K562 (cell line): ENCODE results near the gene ZNF266. TPM values are rescaled to one million over a fixed set of nuclear protein-coding genes. Genes with fewer than 3 reads are reported as not detected.

Experiments used
- ATF7 ChIP-seq: fragments of 450-650 bp; IDR thresholded peaks from 2 replicates; pipeline ENCODE4 v1.7.1; 2014; ENCODE audit warnings: mild to moderate bottlenecking, moderate library complexity
- CBX3 ChIP-seq, 2 experiments: IDR thresholded peaks; 1 replicate in 1 of 2; 2 replicates in 1 of 2; pipeline ENCODE4 v1.6.1; 2012; ENCODE audit warnings: inconsistent platforms in 2 of 2, low read length in 2 of 2, borderline replicate concordance in 1 of 2, control low read depth in 1 of 2
- EZH2 ChIP-seq: IDR thresholded peaks from 2 replicates; pipeline ENCODE4 v1.6.1; 2012; ENCODE audit warnings: low read depth, mild to moderate bottlenecking, inconsistent platforms, low read length, borderline replicate concordance
- HCFC1 ChIP-seq: IDR thresholded peaks from 2 replicates; pipeline ENCODE4 v1.6.1; 2012; ENCODE audit warnings: low read depth, low read length, improper control_type of control experiment
- HNRNPL ChIP-seq: fragments of 200-400 bp; formaldehyde crosslinking; IDR thresholded peaks from 2 replicates; pipeline ENCODE4 v1.6.1; 2017; ENCODE audit warnings: low read depth, mild to moderate bottlenecking, low read length
- MGA ChIP-seq: fragments of 450-650 bp; IDR thresholded peaks from 2 replicates; pipeline ENCODE4 v1.6.1; 2016; ENCODE audit warnings: mild to moderate bottlenecking, moderate library complexity
- MNT ChIP-seq, 2 experiments: fragments of 450-650 bp; conservative IDR thresholded peaks; 2 replicates each; pipeline ENCODE4 v1.6.1; 2017; ENCODE audit warnings: mild to moderate bottlenecking in 2 of 2, moderate library complexity in 2 of 2
- MTA3 ChIP-seq: fragments of 450-650 bp; formaldehyde crosslinking; IDR thresholded peaks from 2 replicates; pipeline ENCODE4 v1.6.1; 2017; ENCODE audit warnings: mild to moderate bottlenecking, borderline replicate concordance
- NR2C1 ChIP-seq, 2 experiments: fragments of 450-650 bp; IDR thresholded peaks; 2 replicates each; pipeline ENCODE4 v1.6.1; 2017; ENCODE audit warnings: mild to moderate bottlenecking in 2 of 2, antibody characterized with exemption in 1 of 2, inconsistent platforms in 1 of 2, missing compliant biosample characterization in 1 of 2, missing genetic modification characterization in 1 of 2
- PHF20 ChIP-seq: fragments of 450-650 bp; IDR thresholded peaks from 2 replicates; pipeline ENCODE4 v1.6.1; 2018; ENCODE audit not compliant: partially characterized antibody
- SMARCE1 ChIP-seq: fragments of 450-650 bp; IDR thresholded peaks from 2 replicates; pipeline ENCODE4 v1.7.1; 2016; ENCODE audit warnings: mild to moderate bottlenecking
- TFAP4 ChIP-seq: sonication (generic); formaldehyde crosslinking; IDR thresholded peaks from 2 replicates; pipeline ENCODE4 v1.8.0; 2022; ENCODE audit warnings: missing genetic modification reagents, mild to moderate bottlenecking, moderate library complexity, borderline replicate concordance
- THRAP3 ChIP-seq: fragments of 450-650 bp; IDR thresholded peaks from 2 replicates; pipeline ENCODE4 v1.6.1; 2016; ENCODE audit warnings: mild to moderate bottlenecking, inconsistent platforms, borderline replicate concordance
- ZNF174 ChIP-seq: fragments of 250-450 bp; sonication (Bioruptor Pico); IDR thresholded peaks from 2 replicates; pipeline ENCODE4 v1.4.0; 2020; ENCODE audit warnings: mild to moderate bottlenecking
- polyA plus RNA-seq, 8 experiments: library from polyadenylated mRNA; depleted of rRNA in 4 of 8; stranded (reverse) in 5 of 8; unstranded in 3 of 8; fragments of >200 nt; fragmentation: Nextera tagmentation in 2 of 8; fragmentation: Illumina TruSeq in 1 of 8; extraction: Ambion mirVana in 2 of 8; extraction: Trizol in 1 of 8; gene quantifications; 2 replicates each; pipeline versions ENCODE4 v1.2.1 to v1.2.3, GENCODE V29; 2011 to 2014; ENCODE audit warnings: inconsistent platforms in 1 of 8, missing spikeins in 1 of 8
- total RNA-seq, 7 experiments: library from RNA; depleted of rRNA in 6 of 7; stranded (reverse); fragments of >200 nt in 6 of 7; fragmentation: Illumina TruSeq in 2 of 7; extraction: Trizol in 2 of 7; gene quantifications; 2 replicates each; pipeline versions ENCODE4 v1.2.1 to v1.2.3, GENCODE V29; 2011 to 2021; ENCODE audit warnings: low replicate concordance in 1 of 7

ZNF266 gene
- total and polyA plus RNA-seq, 9 of the 15 experiments (the other 6 are each of a cell fraction or from before 2014, with no cell fraction given): 5.9 to 40.9 (median 20.3) TPM

DNA sequence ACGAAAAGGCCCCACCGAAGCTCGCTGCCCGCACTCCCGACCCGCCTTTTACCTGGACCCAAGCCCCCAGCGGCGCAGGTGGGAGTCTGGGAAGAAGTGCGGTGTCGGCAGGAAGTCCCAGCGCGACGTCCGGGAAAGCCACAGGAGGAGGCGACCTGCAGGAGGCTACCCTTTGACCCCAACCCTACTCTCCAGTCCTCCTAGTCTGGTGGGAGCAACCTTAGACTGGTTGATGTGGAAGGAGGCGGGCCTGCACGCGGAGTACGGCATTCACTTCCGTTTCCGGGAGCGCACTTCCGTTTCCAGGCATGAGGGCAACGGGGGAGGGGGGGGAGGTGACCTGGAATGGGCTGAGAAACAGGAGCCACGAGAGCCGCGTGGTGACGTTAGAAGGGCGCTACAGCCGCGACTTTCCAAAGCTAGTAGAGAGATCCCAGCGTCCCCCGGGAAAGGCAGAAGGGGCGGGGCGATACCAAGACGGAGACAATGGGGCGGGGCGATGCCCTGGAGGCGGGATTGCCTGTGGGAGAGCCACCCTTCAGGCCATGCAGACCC, 28.5 kb downstream of the ZNF266 start (continued):
- TF ChIP-seq NR2C1 (IDR thresholded peaks at IDR 0.05) (peak; percentile 96), NR2C1 (tag; IDR thresholded peaks at IDR 0.05) (peak; percentile 97), SMARCE1 (no peak), HCFC1 (peak; percentile 45; the same call in 1 of the 2 replicates), TFAP4 (CRISPR knock-in tag) (peak; percentile 11; the same call in 1 of the 2 replicates), MNT (conservative IDR thresholded peaks at IDR 0.05) (peak; percentile 50 to 69; a peak in 3 of 4 replicates), MTA3 (0 out of 2 replicates have a peak, but pooled peaks have one; percentile 40), MGA (peak; percentile 87), CBX3 (IDR thresholded peaks at IDR 0.05; ENCODE audit: borderline replicate concordance in 1 of 2, low read length in 2 of 2) (peak in 1 of 2 experiments; percentile 78; a peak in 2 of 3 replicates), HNRNPL (no peak), ZNF174 (no peak), ATF7 (0 out of 2 replicates have a peak, but pooled peaks have one; percentile 35), EZH2 (no peak), PHF20 (peak; percentile 50), THRAP3 (0 out of 2 replicates have a peak, but pooled peaks have one; percentile 71)
